GM19238 (cell line): ENCODE results near the gene MCM3AP.

Experiments
- DNase-seq: peaks from one replicate; pipeline ENCODE4 v3.0.0; 2011; ENCODE audit warnings: low spot score; ENCODE audit not compliant: insufficient read length

The MCM3AP gene

GRCh38 chr21:46285206-46285661 is at the start of gene MCM3AP:
Gene MCM3AP, minus strand, starts transcription at chr21:46285611. Its CDS starts 325 bp downstream, at chr21:46285286.
- DNase-seq, result no peak

DNA sequence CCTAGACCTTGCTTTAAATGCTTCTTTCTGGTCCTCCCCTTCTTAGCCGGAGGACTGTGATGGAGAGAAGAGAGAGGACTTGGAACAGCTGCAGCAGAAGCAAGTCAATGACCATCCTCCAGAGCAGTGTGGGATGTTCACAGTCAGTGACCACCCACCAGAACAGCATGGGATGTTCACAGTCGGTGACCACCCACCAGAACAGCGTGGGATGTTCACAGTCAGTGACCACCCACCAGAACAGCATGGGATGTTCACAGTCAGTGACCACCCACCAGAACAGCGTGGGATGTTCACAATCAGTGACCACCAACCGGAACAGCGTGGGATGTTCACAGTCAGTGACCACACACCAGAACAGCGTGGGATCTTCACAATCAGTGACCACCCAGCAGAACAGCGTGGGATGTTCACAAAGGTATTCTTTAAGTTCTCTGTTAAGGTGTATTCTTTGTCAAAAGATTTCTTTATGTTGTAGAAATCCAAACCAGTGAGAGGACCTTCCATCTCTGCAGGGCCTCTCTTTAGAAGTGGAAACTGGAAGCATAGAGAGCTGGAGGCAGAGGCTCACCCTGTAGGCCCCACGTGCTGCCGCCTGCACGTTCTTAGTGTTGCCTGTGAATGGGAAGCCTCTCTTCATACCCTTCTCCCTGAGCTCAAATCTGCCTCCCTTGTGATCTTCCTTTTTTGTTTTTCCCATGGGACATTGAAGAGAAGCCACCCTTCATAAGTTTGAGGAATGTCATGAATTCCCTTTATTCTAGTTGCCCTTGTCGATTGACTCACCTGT is 49.1 kb upstream of the MCM3AP start:
- DNase-seq, result no peak

- DNase-seq, result no peak
These were observed 44.4 kb upstream of the MCM3AP start for GRCh38 chr21:46329796-46330195.

DNA sequence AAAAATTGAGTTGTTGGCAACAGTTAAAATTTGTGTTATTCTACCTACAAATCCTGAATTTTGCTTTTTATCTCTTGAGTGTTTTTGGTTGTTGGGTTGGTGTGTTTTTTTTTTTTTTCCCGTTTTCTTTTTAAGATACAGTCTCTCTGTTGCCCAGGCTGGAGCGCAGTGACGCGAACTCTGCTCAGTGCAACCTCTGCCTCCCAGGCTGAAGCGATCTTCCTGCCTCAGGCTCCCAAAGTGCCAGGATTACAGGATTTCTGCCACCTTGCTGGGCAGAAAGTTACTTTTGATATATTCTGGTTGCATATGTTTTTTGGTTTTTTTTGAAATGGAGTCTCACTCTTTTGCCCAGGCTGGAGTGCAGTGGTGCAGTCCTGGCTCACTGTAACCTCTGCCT is 42.7 kb upstream of the MCM3AP start:
- DNase-seq, result no peak

- no peak for DNase-seq
These were observed 42.3 kb upstream of the MCM3AP start for GRCh38 chr21:46327711-46328110.

GRCh38 chr21:46326110-46326703 is 40.8 kb upstream of the MCM3AP start:
- no peak for DNase-seq

DNA sequence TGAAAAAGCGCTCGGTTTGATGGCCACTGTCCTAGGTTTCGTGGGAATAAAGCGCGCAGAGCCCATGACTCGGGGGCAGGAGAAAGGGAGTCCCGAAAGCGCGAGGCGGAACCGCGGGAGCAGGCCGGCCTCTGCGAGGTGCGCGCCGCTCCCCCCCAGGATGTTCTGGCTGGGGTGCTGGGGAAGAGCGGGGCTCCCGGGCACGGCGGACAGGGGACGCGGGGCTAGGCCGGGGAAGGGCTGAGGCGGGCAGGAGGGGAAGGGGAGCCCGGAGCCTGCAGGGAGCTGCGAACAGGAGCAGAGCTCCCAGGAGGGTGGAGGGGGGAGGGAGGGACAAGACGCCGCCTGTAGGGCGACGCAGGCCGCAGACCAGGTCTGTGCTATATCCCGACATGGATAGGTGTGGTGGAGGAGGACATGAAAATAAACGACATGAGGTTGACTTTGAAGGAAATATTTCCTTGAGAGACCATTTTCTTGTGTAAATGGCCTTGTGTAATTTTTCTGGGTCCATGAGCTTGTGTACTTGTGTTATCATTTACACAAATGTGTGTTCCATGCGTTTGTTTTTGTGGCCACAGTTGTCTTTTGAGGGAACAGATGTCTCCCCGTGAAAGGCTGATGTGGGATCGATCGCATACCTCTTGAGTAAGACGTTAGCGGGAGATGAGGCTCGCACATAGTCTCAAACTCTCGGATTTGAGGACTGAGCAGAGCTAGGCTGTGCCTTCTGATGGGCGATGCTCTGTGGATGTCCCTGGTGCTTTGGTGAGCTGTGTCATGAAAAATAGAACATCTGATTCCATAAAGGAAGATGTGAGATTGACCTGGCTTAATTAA is 39.9 kb upstream of the MCM3AP start:
- peak; percentile 60 for DNase-seq

GRCh38 chr21:46324390-46325072 is 39.1 kb upstream of the MCM3AP start:
- peak; percentile 87 for DNase-seq

DNA sequence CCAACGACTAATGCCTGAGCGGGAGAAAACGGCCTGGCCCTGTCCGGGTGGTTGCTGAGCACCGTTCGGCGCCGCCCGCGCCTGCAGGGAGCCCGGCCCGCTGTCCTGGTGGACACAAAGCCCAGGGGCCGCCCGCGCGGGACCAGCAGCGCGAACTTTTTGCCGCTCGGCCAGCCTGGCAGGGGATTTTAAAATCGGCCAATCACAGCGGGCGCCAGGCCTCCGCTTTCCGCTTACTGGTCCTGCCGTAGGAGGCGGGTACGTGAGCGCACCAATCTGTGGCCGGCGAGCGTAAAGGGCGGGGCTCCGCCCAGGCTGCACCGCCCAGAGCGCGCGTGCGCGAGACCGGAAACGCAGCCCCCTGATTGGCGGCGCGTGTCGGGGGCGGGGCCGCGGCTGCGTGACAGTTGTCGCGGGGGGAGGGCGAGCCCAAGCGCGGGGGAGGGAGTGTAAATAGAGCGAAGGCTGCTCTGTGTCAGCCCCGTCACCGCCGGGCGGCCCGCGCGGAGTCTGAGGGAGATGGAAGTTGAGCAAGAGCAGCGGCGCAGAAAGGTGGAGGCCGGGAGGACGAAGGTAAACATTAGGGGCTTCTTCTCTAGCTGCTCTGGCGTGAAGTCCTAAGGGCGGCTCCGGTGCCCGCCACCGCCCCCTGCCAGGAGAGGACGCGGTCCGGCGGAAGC is 38.4 kb upstream of the MCM3AP start, which contains the start of the genes C21orf58 and PCNT:
C21orf58 (minus strand) TSS at position 161 of the 680 bp plus-strand sequence. CDS start 1,132 bp downstream, outside the sequence.
PCNT (plus strand) TSS at position 447 of the 680 bp plus-strand sequence; CDS start at position 520, 73 bp downstream.
- DNase-seq, result peak; percentile 98

GRCh38 chr21:46323227-46323709 is 37.9 kb upstream of the MCM3AP start:
- DNase-seq, result no peak

DNA sequence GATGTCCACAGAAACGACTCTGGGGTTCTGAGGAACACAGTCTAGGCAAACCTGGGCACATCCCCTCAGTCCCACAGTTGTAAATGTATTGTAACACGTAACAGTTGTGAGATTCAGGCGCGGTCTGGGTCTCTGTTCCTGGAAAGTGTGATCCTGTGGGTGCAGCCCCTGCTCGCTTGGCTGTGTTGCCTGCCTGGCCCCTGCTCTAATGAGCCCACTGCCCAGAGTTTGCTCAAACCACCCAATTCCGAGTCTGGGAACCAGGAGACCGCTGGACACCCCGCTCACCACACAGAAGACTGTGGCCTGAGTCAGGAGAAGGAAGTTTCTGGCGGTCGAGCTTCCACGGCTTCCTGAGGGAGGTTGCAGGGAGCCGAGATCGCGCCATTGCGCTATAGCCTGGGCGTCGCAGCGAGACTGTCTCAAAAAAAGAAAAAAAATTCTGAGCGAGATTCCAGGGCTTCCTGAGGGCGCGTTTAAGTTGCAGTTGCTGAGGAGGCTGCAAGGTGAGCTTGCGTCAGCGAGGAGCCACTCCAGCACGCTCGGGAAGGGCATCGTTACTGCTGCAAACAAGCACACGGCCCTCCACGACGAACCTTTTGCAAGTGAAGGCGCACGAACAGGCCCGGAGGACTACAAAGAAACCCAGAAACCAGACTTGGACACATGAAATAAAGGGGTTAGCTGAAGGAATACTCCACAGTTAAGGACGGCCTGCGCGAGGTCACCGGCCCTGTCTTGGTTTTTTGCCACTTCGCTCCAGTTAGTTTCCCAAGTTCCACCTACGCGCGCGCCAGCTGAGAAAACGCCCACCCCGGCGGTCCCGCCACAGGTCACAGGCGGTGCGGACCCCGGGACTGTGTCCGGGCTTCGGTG is 37.2 kb upstream of the MCM3AP start:
- no peak for DNase-seq

- DNase-seq, result no peak
These were observed 35.0 kb upstream of the MCM3AP start for GRCh38 chr21:46320331-46320801.

GRCh38 chr21:46319186-46319585 is 33.8 kb upstream of the MCM3AP start:
- no peak for DNase-seq

GRCh38 chr21:46318464-46318845 is 33.0 kb upstream of the MCM3AP start:
- DNase-seq, result no peak

GRCh38 chr21:46317710-46318463 is 32.5 kb upstream of the MCM3AP start:
- no peak for DNase-seq

DNA sequence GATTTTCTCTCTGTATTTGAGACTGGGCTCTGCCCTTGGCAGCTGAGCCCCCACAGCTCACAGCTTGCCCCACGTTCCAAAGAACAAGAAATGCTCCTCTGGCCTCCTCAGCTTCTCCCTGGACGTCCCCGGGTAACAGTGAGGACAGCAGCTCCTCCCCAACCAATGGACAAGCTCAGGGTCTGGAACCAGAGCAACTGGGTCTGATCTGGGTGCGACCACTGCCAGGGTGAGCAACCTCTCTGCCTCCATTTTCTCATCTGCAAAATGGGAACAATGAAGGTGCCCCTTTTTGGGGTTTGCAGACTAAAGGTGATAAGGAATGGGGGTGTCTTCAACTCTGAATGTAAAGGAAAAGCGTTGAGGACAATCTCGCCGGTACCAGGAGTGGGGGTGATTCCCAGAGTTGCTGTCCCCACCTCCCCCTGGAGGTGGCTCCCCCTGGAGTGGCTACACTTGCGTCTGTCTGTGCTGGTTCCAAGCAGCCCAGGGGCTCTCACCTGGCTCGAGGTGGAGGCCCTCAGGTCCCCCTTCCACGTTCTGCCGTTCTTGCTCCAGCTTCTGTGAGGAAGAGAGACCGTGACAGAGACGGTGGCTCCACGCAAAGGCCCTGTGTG is 31.4 kb upstream of the MCM3AP start:
- DNase-seq, result no peak

DNA sequence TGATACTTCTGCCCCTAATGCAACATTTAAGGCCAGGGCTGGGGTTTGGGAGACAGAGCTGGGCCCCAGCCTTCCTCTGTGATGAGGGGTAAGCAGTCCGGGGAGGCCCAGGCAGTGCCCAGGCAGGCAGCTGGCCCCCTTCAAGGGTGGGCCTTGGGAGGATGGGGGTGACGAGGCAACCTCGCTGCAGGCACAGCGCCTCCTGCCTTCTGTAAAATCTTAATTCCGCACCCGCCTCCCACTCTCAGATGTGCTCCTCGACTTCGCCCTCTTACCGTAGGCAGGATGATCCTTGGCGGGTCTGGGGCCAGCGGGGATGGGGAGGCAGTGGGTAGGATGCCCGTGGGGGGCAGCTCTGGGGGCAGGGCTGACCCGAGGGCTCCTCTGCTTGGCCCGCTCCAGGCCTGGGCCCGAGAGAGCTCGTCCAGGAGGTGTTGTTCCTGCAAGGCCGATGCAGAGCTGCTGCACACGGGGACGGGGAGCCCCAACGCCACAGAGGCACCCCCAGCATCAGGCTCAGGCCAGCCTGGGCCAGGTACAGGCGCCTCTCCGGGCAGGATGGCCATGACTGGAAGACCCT is 29.1 kb upstream of the MCM3AP start:
- no peak for DNase-seq

DNA sequence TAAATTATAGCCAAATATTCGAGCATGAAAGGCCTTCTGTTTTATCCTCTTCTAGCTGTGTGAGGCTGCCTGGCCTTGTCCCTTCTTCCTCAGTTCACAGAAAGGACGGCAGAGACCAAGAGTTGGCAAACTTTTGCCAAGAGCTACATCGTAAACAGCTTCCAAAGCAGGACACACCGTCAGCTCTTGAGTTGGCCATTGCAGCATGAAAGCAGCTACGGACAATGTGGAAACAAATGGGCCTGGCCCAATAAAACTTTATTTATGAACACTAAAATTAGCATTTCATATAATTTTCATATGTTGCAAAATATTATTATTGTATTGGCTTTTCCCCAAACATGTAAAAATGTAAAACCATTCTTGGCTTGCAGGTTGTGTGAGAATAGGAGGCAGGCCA is 27.5 kb upstream of the MCM3AP start:
- DNase-seq, result no peak
